Measurements from ENCODE around the gene TANGO6.

GRCh38 chr16:69048328-69049120 is 205.2 kb downstream of the TANGO6 start:
- TF ChIP-seq, protein P1, sequence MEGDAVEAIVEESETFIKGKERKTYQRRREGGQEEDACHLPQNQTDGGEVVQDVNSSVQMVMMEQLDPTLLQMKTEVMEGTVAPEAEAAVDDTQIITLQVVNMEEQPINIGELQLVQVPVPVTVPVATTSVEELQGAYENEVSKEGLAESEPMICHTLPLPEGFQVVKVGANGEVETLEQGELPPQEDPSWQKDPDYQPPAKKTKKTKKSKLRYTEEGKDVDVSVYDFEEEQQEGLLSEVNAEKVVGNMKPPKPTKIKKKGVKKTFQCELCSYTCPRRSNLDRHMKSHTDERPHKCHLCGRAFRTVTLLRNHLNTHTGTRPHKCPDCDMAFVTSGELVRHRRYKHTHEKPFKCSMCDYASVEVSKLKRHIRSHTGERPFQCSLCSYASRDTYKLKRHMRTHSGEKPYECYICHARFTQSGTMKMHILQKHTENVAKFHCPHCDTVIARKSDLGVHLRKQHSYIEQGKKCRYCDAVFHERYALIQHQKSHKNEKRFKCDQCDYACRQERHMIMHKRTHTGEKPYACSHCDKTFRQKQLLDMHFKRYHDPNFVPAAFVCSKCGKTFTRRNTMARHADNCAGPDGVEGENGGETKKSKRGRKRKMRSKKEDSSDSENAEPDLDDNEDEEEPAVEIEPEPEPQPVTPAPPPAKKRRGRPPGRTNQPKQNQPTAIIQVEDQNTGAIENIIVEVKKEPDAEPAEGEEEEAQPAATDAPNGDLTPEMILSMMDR (IDR thresholded peaks at IDR 0.05): no peak
- no peak for TF ChIP-seq EP300 (IDR thresholded peaks at IDR 0.05)
- no peak for TF ChIP-seq POLR2A (IDR thresholded peaks at IDR 0.05)

Data from ovary (tissue), 3 donors.